DMS153 treated with DMSO at 0.1 percent for 48 hours (cell line): Measurements from ENCODE around the gene PSMA6.

Source experiments
- DNase-seq: peaks from one replicate; lab custom pipeline; 2025; ENCODE audit not compliant: unreplicated experiment; lab: John Stamatoyannopoulos, UW

The PSMA6 gene

GRCh38 chr14:35365130-35366055, 73.2 kb downstream of the PSMA6 start:
- no peak for DNase-seq

GRCh38 chr14:35366056-35366451, 73.9 kb downstream of the PSMA6 start:
- no peak for DNase-seq

- DNase-seq, result no peak
Observed at GRCh38 chr14:35366521-35366976, 74.4 kb downstream of the PSMA6 start.

GRCh38 chr14:35367056-35367372, 74.8 kb downstream of the PSMA6 start:
- DNase-seq, result no peak
